HCT116 (cell line): ENCODE results near the gene EHF. TPM values are rescaled to one million over a fixed set of nuclear protein-coding genes. Genes with fewer than 3 reads are reported as not detected.

Experiments
- ATAC-seq: fragments of 200-7000 bp; cut with Tn5 transposase; 2 replicates; pipeline ENCODE4 v1.9.1; 2020; ENCODE audit warnings: mild to moderate bottlenecking, moderate library complexity
- BruUV-seq: library from RNA; stranded (reverse); fragments of 400-500 nt; replicated peaks from 2 replicates; lab custom pipeline; 2021; lab: Mats Ljungman, UMichigan
- CTCF ChIA-PET: fragments of 300-600 bp; sonication (Branson Sonifier 250); formaldehyde crosslinking; loops from one replicate; lab custom pipeline; 2021; ENCODE audit warnings: antibody characterized with exemption; lab: Charles Lee
- POLR2A ChIA-PET: fragments of 300-600, 350-600 bp; sonication (Branson Sonifier 250); formaldehyde crosslinking; loops from one replicate; lab custom pipeline; 2021; ENCODE audit warnings: antibody characterized with exemption; lab: Charles Lee
- RAD21 ChIA-PET, 2 experiments: fragments of 300-600 bp; sonication (Branson Sonifier 250); formaldehyde crosslinking; loops; one replicate each; lab custom pipeline; 2023; ENCODE audit warnings: low total read pairs in 2 of 2; ENCODE audit not compliant: uncharacterized antibody in 2 of 2, unreplicated experiment in 2 of 2, low non-redundant PET in 1 of 2; lab: Charles Lee
- DNase-seq: peaks from one replicate; pipeline ENCODE4 v3.0.0-alpha.2; 2010; ENCODE audit warnings: low read depth, low spot score
- H2AFZ ChIP-seq: fragments of 200-600 bp; shearing (Covaris generic), sonication (generic); 2 replicates; pipeline ENCODE4 v1.6.1; 2017; ENCODE audit warnings: low read depth, mixed run types, mixed read lengths, antibody characterized with exemption, low read length; ENCODE audit not compliant: poor library complexity, severe bottlenecking
- H3K27ac ChIP-seq: 2 replicates; pipeline ENCODE4 v1.5.1; 2012; ENCODE audit warnings: low read depth, low read length
- H3K27me3 ChIP-seq: fragments of 200-600 bp; sonication (generic); 2 replicates; pipeline ENCODE4 v1.6.1; 2016; ENCODE audit warnings: mixed run types, low read length, mixed read lengths; ENCODE audit not compliant: insufficient read depth
- H3K36me3 ChIP-seq, 2 experiments: fragments of 200-500 bp in 1 of 2; fragments of 200-600 bp in 1 of 2; sonication (Bioruptor generic) in 1 of 2; sonication (generic) in 1 of 2; 2 replicates each; pipeline versions ENCODE4 v1.5.1 to v1.6.1; 2014 to 2016; ENCODE audit warnings: low read length in 2 of 2, inconsistent platforms in 1 of 2, mixed read lengths in 1 of 2, mixed run types in 1 of 2; ENCODE audit not compliant: insufficient read depth in 2 of 2, control insufficient read depth in 1 of 2
- H3K4me1 ChIP-seq, 2 experiments: fragments of 200-600 bp in 1 of 2; sonication (generic) in 1 of 2; 2 replicates each; pipeline versions ENCODE4 v1.5.1 to v1.6.1; 2012 to 2017; ENCODE audit warnings: low read length in 2 of 2, inconsistent platforms in 1 of 2, mild to moderate bottlenecking in 1 of 2, mixed read lengths in 1 of 2, mixed run types in 1 of 2, moderate library complexity in 1 of 2; ENCODE audit not compliant: insufficient read depth in 2 of 2, control insufficient read depth in 1 of 2
- H3K4me2 ChIP-seq: fragments of 200-600 bp; sonication (generic); 2 replicates; pipeline ENCODE4 v1.6.1; 2017; ENCODE audit warnings: mixed run types, low read length, mixed read lengths
- H3K4me3 ChIP-seq, 2 experiments: fragments of 200-600 bp in 1 of 2; sonication (generic) in 1 of 2; replicated peaks in 1 of 2; 2 replicates each; pipeline ENCODE4 v1.5.1; 2011 to 2016; ENCODE audit warnings: low read length in 2 of 2, control low read depth in 1 of 2, low read depth in 1 of 2, mild to moderate bottlenecking in 1 of 2, mixed read lengths in 1 of 2, mixed run types in 1 of 2
- H3K79me2 ChIP-seq: fragments of 200-600 bp; sonication (generic); 2 replicates; pipeline ENCODE4 v1.6.1; 2017; ENCODE audit warnings: mild to moderate bottlenecking, mixed run types, low read length, moderate library complexity, mixed read lengths; ENCODE audit not compliant: insufficient read depth
- H3K9ac ChIP-seq: fragments of 200-600 bp; sonication (generic); 2 replicates; pipeline ENCODE4 v1.6.1; 2016; ENCODE audit warnings: low read length, mixed read lengths
- H3K9me2 ChIP-seq: fragments of 200-600 bp; sonication (generic), shearing (Covaris generic); 2 replicates; pipeline ENCODE4 v1.6.1; 2017; ENCODE audit warnings: mixed run types, mild to moderate bottlenecking, moderate library complexity; ENCODE audit not compliant: insufficient read depth
- H3K9me3 ChIP-seq, 2 experiments: fragments of 200-500 bp in 1 of 2; fragments of 200-600 bp in 1 of 2; sonication (Bioruptor generic) in 1 of 2; sonication (generic) in 1 of 2; 2 replicates each; pipeline ENCODE4 v1.6.1; 2014 to 2017; ENCODE audit warnings: low read length in 2 of 2, mixed read lengths in 2 of 2, inconsistent platforms in 1 of 2, low read depth in 1 of 2, mild to moderate bottlenecking in 1 of 2, mixed run types in 1 of 2, moderate library complexity in 1 of 2; ENCODE audit not compliant: control insufficient read depth in 1 of 2, insufficient read depth in 1 of 2
- H4K20me1 ChIP-seq: fragments of 200-600 bp; sonication (generic), shearing (Covaris generic); 2 replicates; pipeline ENCODE4 v1.6.1; 2017; ENCODE audit warnings: mixed run types, mild to moderate bottlenecking, moderate library complexity; ENCODE audit not compliant: insufficient read depth
- CEBPB ChIP-seq: IDR thresholded peaks from 2 replicates; pipeline ENCODE4 v1.6.1; 2012; ENCODE audit warnings: low read depth
- EGR1 ChIP-seq: IDR thresholded peaks from 2 replicates; pipeline ENCODE4 v1.6.1; 2012; ENCODE audit warnings: low read depth
- EZH2 ChIP-seq: fragments of 200-600 bp; sonication (generic); IDR thresholded peaks from 2 replicates; pipeline ENCODE4 v1.6.1; 2017; ENCODE audit warnings: antibody characterized with exemption, mixed run types
- EZH2phosphoT487 ChIP-seq: fragments of 200-600 bp; IDR thresholded peaks from 2 replicates; pipeline ENCODE4 v1.6.1; 2018; ENCODE audit warnings: antibody characterized with exemption, borderline replicate concordance
- FOSL1 ChIP-seq: IDR thresholded peaks from 2 replicates; pipeline ENCODE4 v1.6.1; 2012; ENCODE audit warnings: low read depth
- JUND ChIP-seq: IDR thresholded peaks from 2 replicates; pipeline ENCODE4 v1.6.1; 2012
- MAX ChIP-seq: IDR thresholded peaks from 2 replicates; pipeline ENCODE4 v1.6.1; 2012
- RAD21 ChIP-seq: IDR thresholded peaks from 2 replicates; pipeline ENCODE4 v1.6.1; 2012; ENCODE audit warnings: low read depth, mild to moderate bottlenecking
- REST ChIP-seq: IDR thresholded peaks from 2 replicates; pipeline ENCODE4 v1.6.1; 2012; ENCODE audit warnings: low read depth
- SIN3A ChIP-seq: IDR thresholded peaks from 2 replicates; pipeline ENCODE4 v1.6.1; 2012; ENCODE audit warnings: low read depth
- SRF ChIP-seq: IDR thresholded peaks from 2 replicates; pipeline ENCODE4 v1.6.1; 2012; ENCODE audit warnings: low read depth
- TCF7L2 ChIP-seq: IDR thresholded peaks from 2 replicates; pipeline ENCODE4 v1.7.0; 2011; ENCODE audit warnings: borderline replicate concordance, inconsistent platforms; ENCODE audit not compliant: insufficient read depth, insufficient read length; ENCODE audit errors: extremely low read depth
- YY1 ChIP-seq: IDR thresholded peaks from 2 replicates; pipeline ENCODE4 v1.6.1; 2011; ENCODE audit warnings: low read length, low read depth, moderate library complexity, mild to moderate bottlenecking; ENCODE audit not compliant: insufficient replicate concordance; ENCODE audit errors: extremely low read depth
- ZBTB33 ChIP-seq: IDR thresholded peaks from 2 replicates; pipeline ENCODE4 v1.6.1; 2011; ENCODE audit warnings: mild to moderate bottlenecking, low read length, moderate library complexity; ENCODE audit not compliant: insufficient replicate concordance; ENCODE audit errors: extremely low read depth
- ZFX ChIP-seq: fragments of 450-650 bp; IDR thresholded peaks from 2 replicates; pipeline ENCODE4 v1.6.1; 2017
- ZNF274 ChIP-seq: fragments of 200-500 bp; sonication (Bioruptor generic); IDR thresholded peaks from 2 replicates; pipeline ENCODE4 v1.6.1; 2014; ENCODE audit warnings: mild to moderate bottlenecking, low read depth, low read length, inconsistent platforms
- intact Hi-C: fragments of 100-400 bp; cut with micrococcal nuclease; formaldehyde crosslinking; loops from 2 replicates; pipeline ENCODE4 v1.10.0; 2022
- total RNA-seq: library from RNA; stranded (reverse); gene quantifications from one replicate; pipeline ENCODE4 v1.2.1, GENCODE V29; 2021; ENCODE audit not compliant: unreplicated experiment

Gene EHF
- total RNA-seq, 1 experiment from 2014 or later = 51.5 TPM

GRCh38 chr11:34651551-34651950 is 30.7 kb downstream of the EHF start:
- RAD21 ChIA-PET = no interaction called here
- Histone ChIP-seq H3K36me3 (peaks cover 0 to 28% of the 10 kb centered on the region in 2 experiments; a peak in 1 of 4 replicates), H3K79me2 (no peaks in the 10 kb centered on the region), H2AFZ (no peak overlapping the region), H3K9me3 (no peaks in the 10 kb centered on the region), H3K4me2 (no peak overlapping the region), H3K27me3 (no peaks in the 10 kb centered on the region), H4K20me1 (no peaks in the 10 kb centered on the region), H3K4me3 (no peak overlapping the region), H3K9ac (no peak overlapping the region), H3K4me1 (peaks cover 37 to 95% of the 10 kb centered on the region in 2 experiments), H3K27ac (no peak overlapping the region), H3K9me2 (no peaks in the 10 kb centered on the region)
- no peak for ATAC-seq
- intact Hi-C loops = loop anchor here (1.0 to 10.0 kb wide), 2 partner anchors 65 to 243 kb away; no protein-coding TSS in a partner anchor
- DNase-seq = no peak
- no peak for TF ChIP-seq RAD21
- TF ChIP-seq FOSL1 = no peak
- TF ChIP-seq ZFX = no peak
- TF ChIP-seq ZBTB33 = no peak
- no peak for TF ChIP-seq EZH2
- no peak for TF ChIP-seq ZNF274
- no peak for TF ChIP-seq EZH2phosphoT487
- TF ChIP-seq MAX = no peak
- TF ChIP-seq EGR1 = no peak
- TF ChIP-seq JUND = no peak
- TF ChIP-seq TCF7L2 = no peak
- no peak for TF ChIP-seq REST
- TF ChIP-seq SIN3A = no peak
- TF ChIP-seq YY1 = no peak
- TF ChIP-seq CEBPB = no peak
- no peak for TF ChIP-seq SRF
- CTCF ChIA-PET = interaction anchor here (0.6 kb wide), 1 partner anchor 353 kb away, joined by 3 read pairs; no protein-coding TSS in a partner anchor
- no TSS peak for BruUV-seq
- POLR2A ChIA-PET = no interaction called here
